GM13977 (cell line): Measurements from ENCODE around the gene DGKB.

Experiments used
- DNase-seq: peaks from one replicate; pipeline ENCODE4 v3.0.0; 2012; ENCODE audit warnings: low spot score
- CTCF ChIP-seq: IDR thresholded peaks from 2 replicates; pipeline ENCODE4 v1.5.1; 2012; ENCODE audit warnings: mild to moderate bottlenecking, control low read depth; ENCODE audit not compliant: insufficient read depth; ENCODE audit errors: extremely low read depth, missing control alignments
- in situ Hi-C: fragments of 300-500 bp; cut with MboI; formaldehyde crosslinking; loops from one replicate; pipeline ENCODE4 v1.12.0; 2022; ENCODE audit warnings: low sequenced_read_pairs, low pct_unique_long_range_greater_than_20kb, mixed read lengths, inconsistent platforms; ENCODE audit not compliant: unreplicated experiment

DGKB gene

GRCh38 chr7:14902589-14903067 lies at the start of gene DGKB:
Gene DGKB, minus strand, starts transcription at chr7:14902751.
- DNase-seq: no peak
- TF ChIP-seq CTCF: no peak
- in situ Hi-C loops: no loop called here

- no peak for TF ChIP-seq CTCF
- in situ Hi-C loops: no loop called here
- DNase-seq: no peak
These were observed 47.5 kb upstream of the DGKB start for GRCh38 chr7:14950013-14950412.

GRCh38 chr7:14938181-14938580 lies 35.6 kb upstream of the DGKB start:
- in situ Hi-C loops: no loop called here
- DNase-seq: no peak
- TF ChIP-seq CTCF: no peak

- in situ Hi-C loops: no loop called here
- no peak for TF ChIP-seq CTCF
- no peak for DNase-seq
These were observed 35.0 kb upstream of the DGKB start for GRCh38 chr7:14937581-14937980.

- no peak for TF ChIP-seq CTCF
- DNase-seq: no peak
- in situ Hi-C loops: no loop called here
These were observed 34.0 kb upstream of the DGKB start for GRCh38 chr7:14936554-14936953.

- no peak for TF ChIP-seq CTCF
- no peak for DNase-seq
- in situ Hi-C loops: no loop called here
These were observed 32.3 kb upstream of the DGKB start for GRCh38 chr7:14934839-14935238.
